B cell (primary cell): ENCODE results near the gene CADPS.

Experiments used
- EZH2 ChIP-seq: IDR thresholded peaks from 2 replicates; pipeline ENCODE4 v1.6.1; 2012; ENCODE audit warnings: borderline replicate concordance, low read depth, mild to moderate bottlenecking, moderate library complexity, low read length; ENCODE audit not compliant: insufficient read depth, poor library complexity, severe bottlenecking
- TF ChIP-seq, protein P1 (sequence below): fragments of 200-600 bp; IDR thresholded peaks from one replicate; pipeline ENCODE4 v1.8.0; 2022; ENCODE audit warnings: antibody characterized with exemption, mild to moderate bottlenecking

DNA sequence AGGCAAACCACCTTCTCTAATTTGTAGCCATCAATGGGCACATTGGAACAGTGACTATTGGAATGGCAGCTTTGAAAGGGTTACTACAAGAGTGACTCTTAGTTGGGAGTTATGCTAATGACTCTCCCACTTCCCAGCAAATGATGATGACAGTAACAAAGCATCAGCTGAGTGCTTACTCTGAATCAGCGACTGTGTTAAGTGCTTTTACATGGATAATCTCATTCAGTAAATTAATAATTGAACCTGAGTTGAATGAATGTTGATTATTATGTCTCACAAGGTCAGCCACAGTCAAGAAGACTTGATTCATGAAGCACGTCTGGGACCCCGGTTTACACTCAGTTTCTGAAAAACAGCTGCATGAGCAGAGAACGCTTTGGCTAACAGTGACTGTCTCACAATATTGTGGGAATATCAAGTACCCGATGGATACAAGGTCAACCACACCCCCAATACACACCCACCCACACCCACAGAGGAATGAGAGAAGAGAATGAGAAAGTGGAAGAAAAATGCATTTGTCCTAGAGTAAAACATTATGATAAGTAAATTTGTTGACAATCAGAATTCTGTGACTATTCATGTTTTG lies 259.9 kb downstream of the CADPS start:
- TF ChIP-seq EZH2, result no peak
- TF ChIP-seq, protein P1, sequence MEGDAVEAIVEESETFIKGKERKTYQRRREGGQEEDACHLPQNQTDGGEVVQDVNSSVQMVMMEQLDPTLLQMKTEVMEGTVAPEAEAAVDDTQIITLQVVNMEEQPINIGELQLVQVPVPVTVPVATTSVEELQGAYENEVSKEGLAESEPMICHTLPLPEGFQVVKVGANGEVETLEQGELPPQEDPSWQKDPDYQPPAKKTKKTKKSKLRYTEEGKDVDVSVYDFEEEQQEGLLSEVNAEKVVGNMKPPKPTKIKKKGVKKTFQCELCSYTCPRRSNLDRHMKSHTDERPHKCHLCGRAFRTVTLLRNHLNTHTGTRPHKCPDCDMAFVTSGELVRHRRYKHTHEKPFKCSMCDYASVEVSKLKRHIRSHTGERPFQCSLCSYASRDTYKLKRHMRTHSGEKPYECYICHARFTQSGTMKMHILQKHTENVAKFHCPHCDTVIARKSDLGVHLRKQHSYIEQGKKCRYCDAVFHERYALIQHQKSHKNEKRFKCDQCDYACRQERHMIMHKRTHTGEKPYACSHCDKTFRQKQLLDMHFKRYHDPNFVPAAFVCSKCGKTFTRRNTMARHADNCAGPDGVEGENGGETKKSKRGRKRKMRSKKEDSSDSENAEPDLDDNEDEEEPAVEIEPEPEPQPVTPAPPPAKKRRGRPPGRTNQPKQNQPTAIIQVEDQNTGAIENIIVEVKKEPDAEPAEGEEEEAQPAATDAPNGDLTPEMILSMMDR, result no peak
